ENCODE results near the gene ERBIN. TPM values are rescaled to one million over a fixed set of nuclear protein-coding genes. Genes with fewer than 3 reads are reported as not detected.

Gene ERBIN
- total and polyA plus RNA-seq, 2 of the 13 experiments (the other 11 are each of a cell fraction or from before 2014, with no cell fraction given): 14.4 to 41.7 TPM

GRCh38 chr5:66041627-66042026, 115.3 kb downstream of the ERBIN start:
- ATAC-seq: no peak

More at GRCh38 chr5:66041627-66042026, 115.3 kb downstream of the ERBIN start:
- FAIRE-seq (no peak), DNase-seq (ENCODE audit: low spot score) (no peak)
- Histone ChIP-seq H3K4me3 (replicated peaks in 1 of 3; ENCODE audit: insufficient read depth in 1 of 3, low read depth in 2 of 3, low read length in 3 of 3) (no peak overlapping the region), H3K27me3 (ENCODE audit: control insufficient read depth in 1 of 2, insufficient read depth in 2 of 2, low read length in 2 of 2) (no peaks in the 10 kb centered on the region), H3K27ac (ENCODE audit: extremely low read length, insufficient read depth, low read length) (no peak overlapping the region), H3K36me3 (replicated peaks in 1 of 2; ENCODE audit: control insufficient read depth in 1 of 2, insufficient read depth in 2 of 2, low read length in 2 of 2) (peaks cover 4 to 38% of the 10 kb centered on the region in 2 experiments), H4K20me1 (ENCODE audit: insufficient read depth, low read length) (no peaks in the 10 kb centered on the region), H3K9ac (ENCODE audit: insufficient read depth, low read depth, low read length) (no peak overlapping the region), H3K9me3 (ENCODE audit: low read length) (no peaks in the 10 kb centered on the region), H3K4me2 (ENCODE audit: low read depth, low read length) (no peak overlapping the region), H2AFZ (ENCODE audit: low read length) (no peak overlapping the region), H3K4me1 (ENCODE audit: insufficient read depth, low read length) (no peaks in the 10 kb centered on the region), H3K79me2 (ENCODE audit: insufficient read depth, low read length) (no peaks in the 10 kb centered on the region)
- ChIA-PET POLR2A (no interaction called here), CTCF (ENCODE audit: low intra/inter-chr PET ratio, low total read pairs) (no interaction called here)
- no peak for TF ChIP-seq MNT (IDR thresholded peaks at IDR 0.05)
- TF ChIP-seq ZBTB26 (CRISPR knock-in tag; IDR thresholded peaks at IDR 0.05; ENCODE audit: borderline replicate concordance): no peak
- no peak for TF ChIP-seq ZNF160 (CRISPR knock-in tag; IDR thresholded peaks at IDR 0.05)
- TF ChIP-seq E2F5 (CRISPR knock-in tag; conservative IDR thresholded peaks at IDR 0.05): no peak
- no peak for TF ChIP-seq ZNF572 (CRISPR knock-in tag; IDR thresholded peaks at IDR 0.05)
- TF ChIP-seq TFDP1 (CRISPR knock-in tag; IDR thresholded peaks at IDR 0.05; ENCODE audit: borderline replicate concordance): no peak
- no peak for TF ChIP-seq PREB (CRISPR knock-in tag; IDR thresholded peaks at IDR 0.05)
- no peak for TF ChIP-seq ZNF878 (CRISPR knock-in tag; IDR thresholded peaks at IDR 0.05)
- no peak for TF ChIP-seq ZNF547 (CRISPR knock-in tag; IDR thresholded peaks at IDR 0.05)
- no peak for TF ChIP-seq MYNN (CRISPR knock-in tag; IDR thresholded peaks at IDR 0.05; ENCODE audit: low read depth)
- no peak for TF ChIP-seq CHD2 (IDR thresholded peaks at IDR 0.05; ENCODE audit: low read depth, low read length)
- no peak for TF ChIP-seq ZBTB20 (CRISPR knock-in tag; IDR thresholded peaks at IDR 0.05; ENCODE audit: borderline replicate concordance, low read depth)
- in situ Hi-C loops (cut with HindIII; ENCODE audit: extremely low pct_ligation_motif_present, low pct_unique_long_range_greater_than_20kb) (no loop called here), intact Hi-C loops (cut with micrococcal nuclease; ENCODE audit: unreplicated experiment) (no loop called here)
- WGBS (ENCODE audit: low lambda C conversion rate): 95% methylated on average over 1 of the region's 1 CpG
- no TSS peak for BruUV-seq (replicated peaks)

Data from HepG2 (cell line).